ENCODE data around the gene RBM47. TPM values are rescaled to one million over a fixed set of nuclear protein-coding genes. Genes with fewer than 3 reads are reported as not detected.
"Not testable (repeated sequence)": the region's sequence is repeated elsewhere in the genome, so short reads cannot be mapped to it uniquely, and the experiment has no call there.

Gene RBM47
- total RNA-seq, 1 donor = 59.3 TPM

DNA sequence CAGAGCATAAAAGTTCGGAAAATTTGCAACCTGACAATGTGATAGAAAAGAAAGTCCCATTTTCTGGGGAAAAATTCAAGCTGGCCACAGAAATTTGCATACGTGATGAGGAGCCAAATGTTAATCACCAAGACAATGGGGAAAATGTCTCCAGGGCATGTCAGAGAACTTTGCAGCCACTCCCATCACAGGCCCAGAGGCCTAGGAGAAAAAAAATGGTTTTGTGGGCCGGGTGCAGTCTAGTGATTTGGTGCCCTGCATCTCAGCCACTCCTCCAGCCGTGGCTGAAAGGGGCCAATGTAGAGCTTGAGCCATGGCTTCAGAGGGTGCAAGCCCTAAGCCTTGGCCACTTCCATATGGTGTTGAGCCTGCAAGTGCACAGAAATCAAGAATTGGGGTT is 223.3 kb downstream of the RBM47 start:
- H3K9me3 ChIP-seq (ENCODE audit: low read depth, low read length) = no peaks in the 10 kb centered on the region
- H3K27me3 ChIP-seq (ENCODE audit: insufficient read depth, low read length) = no peaks in the 10 kb centered on the region
- no peaks in the 10 kb centered on the region for H3K4me1 ChIP-seq (ENCODE audit: insufficient read depth, low read length)
- no peak overlapping the region for H3K4me3 ChIP-seq (ENCODE audit: low read length)

DNA sequence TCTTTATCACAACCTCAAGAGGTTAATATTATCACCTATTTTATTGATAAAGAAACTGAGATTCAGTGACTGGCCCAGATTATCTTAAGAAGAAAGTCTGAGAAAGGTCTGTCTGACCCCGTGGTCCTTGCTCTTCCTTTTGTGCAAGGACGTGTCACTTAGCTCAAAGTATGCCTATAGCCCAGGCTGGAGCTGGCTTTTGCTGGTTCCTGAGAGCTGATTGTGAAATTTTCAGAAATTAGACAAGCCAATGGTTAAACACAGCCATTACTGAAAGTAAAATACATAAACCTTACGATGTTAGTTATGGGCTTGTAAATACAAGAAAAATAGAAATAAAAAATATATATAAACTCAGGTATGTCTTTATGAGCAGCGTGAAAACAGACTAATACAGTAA is 224.5 kb downstream of the RBM47 start:
- no peaks in the 10 kb centered on the region for H3K27me3 ChIP-seq (ENCODE audit: insufficient read depth, low read length)
- H3K9me3 ChIP-seq (ENCODE audit: low read depth, low read length) = no peaks in the 10 kb centered on the region

DNA sequence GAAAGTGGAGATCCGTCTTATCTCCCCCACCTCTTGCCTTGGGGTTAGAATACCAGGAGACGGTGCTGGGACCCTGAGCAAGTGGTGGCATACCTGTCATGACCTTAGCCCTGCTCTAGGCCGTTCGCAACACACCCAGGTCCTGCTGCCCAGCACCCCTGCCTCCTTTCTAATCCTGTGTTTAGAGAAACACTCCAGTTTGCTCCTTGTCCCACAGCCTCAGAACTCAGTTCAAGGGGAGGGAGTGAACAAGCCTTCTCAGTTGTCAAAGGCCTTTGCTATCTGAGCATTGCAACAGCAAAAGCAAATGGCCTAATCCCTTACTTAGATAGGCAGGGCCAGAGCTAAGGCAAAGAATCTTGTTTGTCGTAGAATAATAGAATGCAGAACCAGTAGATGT is 226.6 kb downstream of the RBM47 start:
- no peaks in the 10 kb centered on the region for H3K27me3 ChIP-seq (ENCODE audit: insufficient read depth, low read length)
- no peaks in the 10 kb centered on the region for H3K9me3 ChIP-seq (ENCODE audit: low read depth, low read length)
- no peak overlapping the region for H3K4me3 ChIP-seq (ENCODE audit: low read length)
- H3K4me1 ChIP-seq (ENCODE audit: insufficient read depth, low read length) = no peaks in the 10 kb centered on the region

More for the DNA sequence above, 224.5 kb downstream of the RBM47 start:
- no peak overlapping the region for H3K4me3 ChIP-seq (ENCODE audit: low read length)
- no peaks in the 10 kb centered on the region for H3K4me1 ChIP-seq (ENCODE audit: insufficient read depth, low read length)

DNA sequence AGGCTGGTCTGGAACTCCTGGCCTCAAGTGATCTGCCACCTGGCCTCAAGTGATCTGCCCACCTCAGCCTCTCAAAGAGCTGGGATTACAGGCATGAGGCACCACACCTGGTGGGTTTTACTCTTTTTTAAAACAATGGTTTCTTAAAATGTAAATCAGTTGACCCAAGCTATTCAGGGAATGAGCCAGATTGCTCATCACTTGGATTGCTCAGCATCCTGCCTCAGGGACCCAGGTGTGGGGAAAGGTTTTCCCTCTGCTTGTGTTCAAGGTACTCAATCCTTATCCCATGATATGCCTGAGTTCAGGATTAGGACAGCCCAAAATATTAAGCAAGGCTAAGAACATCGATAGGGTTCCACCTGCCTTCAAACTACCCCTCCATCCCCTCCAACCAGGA is 227.1 kb downstream of the RBM47 start:
- no peak overlapping the region for H3K4me3 ChIP-seq (ENCODE audit: low read length)
- no peaks in the 10 kb centered on the region for H3K4me1 ChIP-seq (ENCODE audit: insufficient read depth, low read length)
- H3K27me3 ChIP-seq (ENCODE audit: insufficient read depth, low read length) = no peaks in the 10 kb centered on the region
- H3K9me3 ChIP-seq (ENCODE audit: low read depth, low read length) = no peaks in the 10 kb centered on the region

DNA sequence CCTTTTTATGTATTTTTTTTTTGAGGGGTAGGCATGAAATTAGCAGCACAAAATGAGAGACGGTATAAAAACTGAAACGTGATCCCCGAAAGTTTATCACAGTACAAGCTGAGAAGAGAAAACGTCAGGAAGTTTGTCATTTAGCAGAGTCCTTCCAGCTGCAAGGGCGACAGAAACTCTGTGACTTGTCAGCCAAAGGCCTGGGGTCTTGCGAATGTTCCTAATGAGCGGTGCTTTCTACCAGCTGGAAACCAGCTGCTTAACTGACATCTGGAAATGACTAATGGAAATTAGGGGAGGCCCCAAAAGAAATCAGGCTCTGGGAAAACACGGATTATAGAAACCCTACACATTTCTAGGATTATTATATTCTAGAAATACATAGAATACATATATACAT is 228.0 kb downstream of the RBM47 start:
- Histone ChIP-seq H3K9me3 (ENCODE audit: low read depth, low read length) (no peaks in the 10 kb centered on the region), H3K4me3 (ENCODE audit: low read length) (no peak overlapping the region), H3K27me3 (ENCODE audit: insufficient read depth, low read length) (no peaks in the 10 kb centered on the region), H3K4me1 (ENCODE audit: insufficient read depth, low read length) (no peaks in the 10 kb centered on the region)

DNA sequence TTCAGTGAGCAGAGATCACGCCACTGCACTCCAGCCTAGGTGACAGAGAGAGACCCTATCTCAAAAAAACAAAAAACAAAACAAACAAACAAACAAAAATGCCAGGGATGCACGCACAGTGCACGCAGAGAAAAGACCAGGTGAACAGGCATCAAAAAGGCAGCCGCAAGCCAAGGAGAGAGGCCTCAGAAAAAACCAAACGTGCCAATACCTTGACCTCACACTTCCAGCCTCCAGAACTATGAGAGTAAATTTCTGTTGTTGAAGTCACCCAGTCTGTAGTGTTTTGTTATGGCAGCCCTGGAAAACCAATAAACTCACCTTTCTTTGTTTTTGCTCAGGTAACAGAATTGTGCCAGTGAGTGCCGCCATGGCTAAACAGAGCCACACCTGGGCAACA is 228.6 kb downstream of the RBM47 start:
- Histone ChIP-seq H3K4me1 (ENCODE audit: insufficient read depth, low read length) (no peaks in the 10 kb centered on the region), H3K9me3 (ENCODE audit: low read depth, low read length) (no peaks in the 10 kb centered on the region), H3K27me3 (ENCODE audit: insufficient read depth, low read length) (no peaks in the 10 kb centered on the region), H3K4me3 (ENCODE audit: low read length) (no peak overlapping the region)

DNA sequence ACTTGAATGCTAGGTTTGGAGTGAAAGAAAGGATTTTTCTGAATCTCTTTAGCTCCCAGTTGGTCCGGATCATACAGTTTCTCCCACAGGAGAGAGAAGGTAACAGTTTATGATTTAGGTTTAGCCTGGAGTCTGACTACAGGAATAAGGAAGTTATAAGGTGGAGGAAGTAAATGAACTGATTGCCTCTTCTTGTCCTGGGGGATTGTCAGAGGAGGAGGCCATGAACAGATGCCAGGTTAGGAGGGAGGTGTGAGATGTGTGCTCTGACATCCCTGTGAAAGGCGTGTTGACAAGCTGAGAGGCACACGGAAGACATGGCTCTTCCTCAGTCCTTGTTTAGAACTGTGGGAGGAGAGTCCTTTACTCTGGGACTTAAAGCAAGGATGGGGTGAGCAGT is 230.1 kb downstream of the RBM47 start:
- no peaks in the 10 kb centered on the region for H3K9me3 ChIP-seq (ENCODE audit: low read depth, low read length)
- no peak overlapping the region for H3K4me3 ChIP-seq (ENCODE audit: low read length)
- H3K4me1 ChIP-seq (ENCODE audit: insufficient read depth, low read length) = no peaks in the 10 kb centered on the region
- H3K27me3 ChIP-seq (ENCODE audit: insufficient read depth, low read length) = no peaks in the 10 kb centered on the region

DNA sequence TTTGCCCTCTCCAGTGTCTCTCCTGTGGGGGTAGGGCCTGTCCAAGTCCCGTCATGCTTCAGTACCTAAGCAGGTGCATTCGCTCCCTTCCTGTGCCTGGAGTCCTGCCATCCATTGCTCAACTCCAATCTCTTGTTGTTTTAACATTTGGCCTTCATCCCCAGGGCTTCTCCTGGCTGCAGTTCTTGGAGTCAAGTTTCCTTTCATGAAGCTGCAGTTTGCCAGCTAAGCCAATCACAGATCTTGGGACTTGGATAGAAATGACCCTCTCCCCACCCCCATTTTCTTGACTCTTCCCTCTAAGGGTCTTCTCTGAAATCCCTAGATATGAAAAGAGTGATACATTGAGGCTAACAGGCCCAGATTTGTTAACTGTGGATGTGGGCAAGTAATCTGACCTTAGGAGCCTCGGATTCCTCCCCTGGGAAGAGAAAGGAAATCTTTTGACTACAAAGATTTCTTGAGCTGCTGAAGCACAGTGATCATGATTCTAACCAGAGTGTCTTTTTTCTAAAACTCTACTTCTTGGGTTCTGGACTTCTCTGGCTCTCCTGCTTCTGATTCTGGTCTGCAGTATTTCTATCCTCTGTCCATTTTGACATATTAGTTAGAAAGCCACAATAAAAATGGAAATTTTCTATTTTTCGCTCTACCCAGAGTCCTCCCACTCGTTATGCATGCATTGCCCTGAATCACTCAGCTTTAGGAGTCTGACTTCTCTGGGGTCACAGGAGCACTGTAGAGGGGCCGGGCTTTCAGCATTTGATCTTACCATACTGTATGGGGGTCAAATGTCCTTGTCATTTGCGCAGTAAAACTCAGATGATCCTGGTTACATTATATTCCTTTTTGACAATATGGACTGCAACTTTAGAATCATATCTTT is 233.5 kb downstream of the RBM47 start:
- Histone ChIP-seq H3K4me3 (ENCODE audit: low read length) (no peak overlapping the region), H3K4me1 (ENCODE audit: insufficient read depth, low read length) (no peaks in the 10 kb centered on the region), H3K9me3 (ENCODE audit: low read depth, low read length) (no peaks in the 10 kb centered on the region)

DNA sequence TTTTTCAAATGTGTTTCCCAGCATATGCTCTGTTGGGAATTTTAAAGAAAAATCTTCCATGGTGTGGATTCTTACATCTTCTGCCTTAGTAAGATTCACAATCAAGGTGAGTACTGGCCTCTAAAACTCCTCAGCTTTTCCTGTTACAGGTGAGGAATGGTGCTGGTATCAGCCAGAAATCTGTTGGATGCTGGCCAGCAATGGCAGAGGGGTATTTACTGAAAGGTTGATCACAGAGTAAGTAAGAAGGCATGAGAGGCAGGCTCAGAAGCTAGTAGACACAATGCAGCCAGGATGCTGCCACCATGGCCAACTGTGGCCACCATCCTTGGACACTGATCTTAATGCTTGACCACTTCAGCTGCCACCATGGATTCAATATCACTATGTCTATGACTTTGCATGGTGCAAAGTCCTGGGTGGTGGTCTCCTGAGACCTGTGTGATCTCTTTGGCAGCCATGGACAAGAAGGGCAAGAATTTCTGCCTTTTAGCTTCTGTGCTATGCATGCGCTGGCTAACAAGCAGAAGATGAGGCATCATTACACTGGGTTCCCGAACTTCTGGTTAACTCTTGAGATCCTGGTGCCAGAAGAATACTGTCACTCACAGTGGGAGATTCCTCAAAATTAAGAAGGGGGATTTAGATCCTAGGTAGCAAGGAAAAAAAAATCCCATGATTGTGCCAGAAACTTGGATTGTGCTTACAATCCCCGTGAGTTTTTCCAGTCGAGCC is 234.3 kb downstream of the RBM47 start:
- Histone ChIP-seq H3K9me3 (ENCODE audit: low read depth, low read length) (no peaks in the 10 kb centered on the region), H3K27me3 (ENCODE audit: insufficient read depth, low read length) (no peaks in the 10 kb centered on the region), H3K4me3 (ENCODE audit: low read length) (no peak overlapping the region), H3K4me1 (ENCODE audit: insufficient read depth, low read length) (no peaks in the 10 kb centered on the region)

More for the DNA sequence above, 233.5 kb downstream of the RBM47 start:
- no peaks in the 10 kb centered on the region for H3K27me3 ChIP-seq (ENCODE audit: insufficient read depth, low read length)

DNA sequence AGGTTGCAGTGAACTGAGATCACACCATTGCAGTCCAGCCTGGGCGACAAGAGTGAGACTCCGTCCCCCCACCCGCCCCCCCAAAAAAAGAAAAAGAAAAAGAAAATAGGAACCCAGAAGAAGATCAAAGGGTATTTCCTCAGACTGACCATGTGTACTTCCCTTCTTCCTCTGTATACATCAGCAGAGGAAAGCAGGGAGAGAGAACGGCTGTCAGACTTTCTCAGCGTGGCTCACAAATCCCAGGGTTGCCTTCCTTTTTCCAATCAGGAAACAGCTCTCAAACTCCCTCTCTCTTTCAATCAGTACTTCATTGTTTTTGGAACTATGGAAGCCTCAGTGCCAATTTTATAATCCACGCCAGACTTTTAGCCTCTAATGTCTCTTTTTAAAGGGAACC is 235.4 kb downstream of the RBM47 start:
- H3K4me3 ChIP-seq (ENCODE audit: low read length) = no peak overlapping the region
- H3K4me1 ChIP-seq (ENCODE audit: insufficient read depth, low read length) = no peaks in the 10 kb centered on the region
- H3K27me3 ChIP-seq (ENCODE audit: insufficient read depth, low read length) = no peaks in the 10 kb centered on the region
- H3K9me3 ChIP-seq (ENCODE audit: low read depth, low read length) = no peaks in the 10 kb centered on the region

DNA sequence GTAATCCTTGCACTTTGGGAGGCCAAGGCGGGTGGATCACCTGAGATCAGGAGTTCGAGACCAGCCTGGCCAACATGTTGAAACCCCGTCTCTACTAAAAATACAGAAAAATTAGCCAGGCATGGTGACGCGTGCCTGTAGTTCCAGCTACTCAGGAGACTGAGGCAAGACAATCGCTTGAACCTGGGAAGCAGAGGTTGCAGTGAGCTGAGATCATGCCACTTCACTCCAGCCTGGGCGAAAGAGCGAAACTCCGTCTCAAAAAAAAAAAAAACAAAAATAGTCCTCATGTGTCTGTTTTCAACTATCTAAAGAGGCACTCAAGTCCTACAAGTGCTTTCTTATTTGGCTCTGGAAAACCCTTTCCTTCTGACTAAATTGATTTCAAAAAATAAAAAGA is 237.4 kb downstream of the RBM47 start:
- H3K27me3 ChIP-seq (ENCODE audit: insufficient read depth, low read length); H3K4me1 ChIP-seq (ENCODE audit: insufficient read depth, low read length); H3K4me3 ChIP-seq (ENCODE audit: low read length); H3K9me3 ChIP-seq (ENCODE audit: low read depth, low read length): not testable (repeated sequence)

DNA sequence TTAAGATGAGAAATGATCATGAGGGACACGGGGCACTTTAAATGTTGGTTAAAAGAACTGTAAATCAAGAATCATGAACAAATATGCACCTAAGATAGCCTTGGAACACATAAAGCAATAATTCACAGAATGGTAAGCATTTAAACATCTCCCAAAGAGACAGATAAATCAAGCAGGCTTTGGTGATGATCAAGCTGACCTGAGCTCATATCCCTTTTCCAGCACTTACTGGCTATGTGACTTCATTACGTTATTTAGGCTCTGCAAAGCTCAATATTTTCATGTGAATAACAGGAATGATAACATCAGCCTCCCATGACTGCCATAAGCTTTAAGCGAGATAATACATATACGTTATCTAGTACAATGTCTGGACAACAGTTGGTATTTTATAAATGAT is 239.7 kb downstream of the RBM47 start:
- Histone ChIP-seq H3K9me3 (ENCODE audit: low read depth, low read length) (no peaks in the 10 kb centered on the region), H3K27me3 (ENCODE audit: insufficient read depth, low read length) (no peaks in the 10 kb centered on the region), H3K4me1 (ENCODE audit: insufficient read depth, low read length) (no peaks in the 10 kb centered on the region), H3K4me3 (ENCODE audit: low read length) (no peak overlapping the region)

DNA sequence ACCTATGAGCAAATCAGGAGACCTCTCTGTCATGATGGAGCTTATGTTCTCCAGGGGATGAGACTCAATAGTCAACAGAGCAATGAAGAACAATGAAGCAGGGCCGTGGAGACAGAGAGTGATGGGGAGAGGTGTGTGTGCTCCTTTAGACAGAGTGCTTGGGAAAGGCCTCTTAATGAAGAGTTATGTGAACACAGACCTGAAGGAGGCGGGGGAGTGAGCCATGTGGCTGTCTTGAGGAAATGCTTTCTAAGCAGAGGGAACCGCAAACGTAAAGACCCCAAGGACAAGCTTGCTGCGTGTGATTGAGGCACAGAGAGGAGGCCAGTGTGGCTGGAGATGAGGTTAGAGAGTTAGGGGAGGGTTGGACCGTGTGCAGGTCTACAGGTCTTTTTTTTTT is 241.4 kb downstream of the RBM47 start:
- Histone ChIP-seq H3K4me1 (ENCODE audit: insufficient read depth, low read length) (no peaks in the 10 kb centered on the region), H3K27me3 (ENCODE audit: insufficient read depth, low read length) (no peaks in the 10 kb centered on the region), H3K4me3 (ENCODE audit: low read length) (no peak overlapping the region), H3K9me3 (ENCODE audit: low read depth, low read length) (no peaks in the 10 kb centered on the region)

DNA sequence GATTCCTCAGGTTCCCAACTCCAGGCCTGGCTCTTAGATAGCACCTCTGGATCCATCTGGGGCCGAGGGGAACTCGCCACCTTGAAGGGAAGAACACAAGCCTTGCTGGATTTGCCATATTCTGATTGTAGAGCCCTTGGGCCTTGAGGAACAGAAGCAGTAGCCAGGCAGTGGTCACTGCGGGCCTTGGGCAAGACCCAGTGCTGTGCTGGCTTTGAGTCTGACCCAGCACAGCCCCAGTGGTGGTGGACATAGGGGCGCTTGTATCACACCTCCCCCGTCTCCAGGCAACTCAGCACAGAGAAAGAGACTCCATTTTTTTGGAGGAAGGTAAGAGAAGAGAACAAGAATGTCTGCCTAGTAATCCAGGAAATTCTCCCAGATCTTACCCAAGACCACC is 249.0 kb downstream of the RBM47 start:
- H3K4me1 ChIP-seq (ENCODE audit: insufficient read depth, low read length) = no peaks in the 10 kb centered on the region
- no peaks in the 10 kb centered on the region for H3K27me3 ChIP-seq (ENCODE audit: insufficient read depth, low read length)
- no peaks in the 10 kb centered on the region for H3K9me3 ChIP-seq (ENCODE audit: low read depth, low read length)
- no peak overlapping the region for H3K4me3 ChIP-seq (ENCODE audit: low read length)

DNA sequence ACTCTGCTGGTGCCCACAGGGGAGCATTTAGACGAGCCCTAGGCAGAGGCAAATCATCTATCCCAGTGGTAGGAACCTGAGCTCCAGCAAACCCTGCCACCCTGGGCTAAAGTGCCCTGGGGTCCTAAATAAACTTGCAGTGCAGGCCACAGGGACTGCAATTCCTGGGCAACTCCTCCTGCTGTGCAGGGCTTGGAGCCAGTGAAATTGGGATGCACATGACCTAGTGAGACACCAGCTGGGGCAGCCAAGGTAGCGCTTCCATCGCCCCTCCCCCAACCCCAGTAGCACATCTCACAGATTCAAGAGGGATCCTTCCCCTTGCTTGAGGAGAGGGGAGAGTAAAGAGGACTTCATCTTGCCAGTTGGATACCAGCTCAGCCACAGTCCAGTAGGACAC is 250.4 kb downstream of the RBM47 start:
- H3K27me3 ChIP-seq (ENCODE audit: insufficient read depth, low read length) = no peaks in the 10 kb centered on the region
- H3K9me3 ChIP-seq (ENCODE audit: low read depth, low read length) = no peaks in the 10 kb centered on the region
- no peak overlapping the region for H3K4me3 ChIP-seq (ENCODE audit: low read length)
- H3K4me1 ChIP-seq (ENCODE audit: insufficient read depth, low read length) = no peaks in the 10 kb centered on the region

DNA sequence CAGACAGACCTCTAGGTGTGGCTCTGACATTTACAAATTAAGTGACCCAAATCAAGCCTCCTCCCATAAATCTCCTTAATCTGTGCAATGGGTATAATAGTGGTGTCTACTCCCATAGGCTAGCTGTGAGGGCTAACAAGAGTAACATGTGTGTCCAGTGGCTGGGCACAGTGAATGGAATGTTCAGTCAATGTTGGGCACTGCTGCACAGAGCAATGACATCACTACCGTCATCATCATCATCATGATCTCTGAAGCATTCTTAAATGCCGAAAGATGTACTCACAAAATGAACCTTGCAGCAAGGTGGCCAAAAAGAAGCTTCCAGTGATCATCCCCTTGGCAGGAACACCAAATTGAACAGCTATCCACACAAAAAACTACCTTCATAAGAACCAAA is 251.0 kb downstream of the RBM47 start:
- H3K9me3 ChIP-seq (ENCODE audit: low read depth, low read length) = no peaks in the 10 kb centered on the region
- H3K4me3 ChIP-seq (ENCODE audit: low read length) = no peak overlapping the region
- no peaks in the 10 kb centered on the region for H3K4me1 ChIP-seq (ENCODE audit: insufficient read depth, low read length)
- no peaks in the 10 kb centered on the region for H3K27me3 ChIP-seq (ENCODE audit: insufficient read depth, low read length)
